Keratinocyte (primary cell): ENCODE results near the gene TENM4.

Experiments used
- EZH2 ChIP-seq: IDR thresholded peaks from one replicate; pipeline ENCODE4 v1.6.1; 2012; ENCODE audit warnings: inconsistent platforms, mild to moderate bottlenecking, low read length, moderate library complexity
- TF ChIP-seq, protein P1 (sequence below), 3 experiments: IDR thresholded peaks in 1 of 3; conservative IDR thresholded peaks in 1 of 3; optimal IDR thresholded peaks in 1 of 3; 2 replicates in 2 of 3; 3 replicates in 1 of 3; pipeline versions ENCODE3 to v1.5.1; 2011; ENCODE audit warnings: low read length in 3 of 3, mild to moderate bottlenecking in 3 of 3, moderate library complexity in 2 of 3, control low read depth in 1 of 3, inconsistent platforms in 1 of 3; ENCODE audit not compliant: insufficient read depth in 2 of 3; ENCODE audit errors: extremely low read depth in 1 of 3

DNA sequence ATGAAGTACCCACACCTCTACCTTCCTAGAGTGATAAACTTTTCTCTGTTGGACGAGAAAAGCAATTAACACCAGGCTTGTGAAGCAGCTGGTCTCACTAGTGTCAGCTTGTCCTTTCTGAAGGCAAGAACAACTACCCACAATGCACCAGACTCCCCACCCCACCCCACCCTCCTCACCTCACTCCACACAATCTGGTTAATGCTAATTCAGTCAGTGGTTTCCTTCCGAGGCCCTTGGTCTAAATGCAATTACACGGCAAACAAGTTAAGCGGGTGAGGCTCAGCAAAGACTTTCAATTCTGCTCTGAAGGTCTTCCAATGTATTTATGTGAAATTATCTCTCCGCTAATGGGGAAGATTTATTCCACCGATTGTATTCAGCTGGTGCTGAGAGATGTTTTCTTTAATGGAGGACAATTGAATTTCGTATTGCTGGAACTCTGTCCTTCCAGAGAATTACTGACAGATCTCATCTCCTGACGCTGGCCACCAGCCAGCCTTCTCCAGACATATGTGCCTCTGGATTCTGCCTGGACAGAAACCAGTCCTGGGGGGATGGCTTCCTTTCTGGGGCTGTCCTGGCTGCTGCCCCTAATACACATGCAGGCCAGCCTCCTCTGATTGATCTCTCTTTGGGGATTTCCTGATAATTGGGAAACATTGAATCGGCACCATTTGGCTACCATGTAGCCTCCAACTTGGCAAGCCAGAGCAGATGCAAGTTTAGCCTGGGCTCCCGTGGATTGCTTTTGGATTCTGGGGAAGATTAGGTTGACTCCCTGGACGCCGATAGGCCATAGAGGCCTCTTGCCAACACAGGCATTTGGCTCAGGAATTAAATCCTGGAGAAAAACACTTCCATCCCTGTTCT, 700.4 kb downstream of the TENM4 start:
- TF ChIP-seq, protein P1, sequence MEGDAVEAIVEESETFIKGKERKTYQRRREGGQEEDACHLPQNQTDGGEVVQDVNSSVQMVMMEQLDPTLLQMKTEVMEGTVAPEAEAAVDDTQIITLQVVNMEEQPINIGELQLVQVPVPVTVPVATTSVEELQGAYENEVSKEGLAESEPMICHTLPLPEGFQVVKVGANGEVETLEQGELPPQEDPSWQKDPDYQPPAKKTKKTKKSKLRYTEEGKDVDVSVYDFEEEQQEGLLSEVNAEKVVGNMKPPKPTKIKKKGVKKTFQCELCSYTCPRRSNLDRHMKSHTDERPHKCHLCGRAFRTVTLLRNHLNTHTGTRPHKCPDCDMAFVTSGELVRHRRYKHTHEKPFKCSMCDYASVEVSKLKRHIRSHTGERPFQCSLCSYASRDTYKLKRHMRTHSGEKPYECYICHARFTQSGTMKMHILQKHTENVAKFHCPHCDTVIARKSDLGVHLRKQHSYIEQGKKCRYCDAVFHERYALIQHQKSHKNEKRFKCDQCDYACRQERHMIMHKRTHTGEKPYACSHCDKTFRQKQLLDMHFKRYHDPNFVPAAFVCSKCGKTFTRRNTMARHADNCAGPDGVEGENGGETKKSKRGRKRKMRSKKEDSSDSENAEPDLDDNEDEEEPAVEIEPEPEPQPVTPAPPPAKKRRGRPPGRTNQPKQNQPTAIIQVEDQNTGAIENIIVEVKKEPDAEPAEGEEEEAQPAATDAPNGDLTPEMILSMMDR (optimal IDR thresholded peaks at IDR 0.05 in 1 of 3, IDR thresholded peaks at IDR 0.05 in 1 of 3, conservative IDR thresholded peaks at IDR 0.05 in 1 of 3; ENCODE audit: extremely low read depth in 1 of 3, insufficient read depth in 2 of 3, low read length in 3 of 3) = no peak
- TF ChIP-seq EZH2 = no peak
